IMR-90 (cell line): ENCODE results near the gene RBMS3. TPM values are rescaled to one million over a fixed set of nuclear protein-coding genes. Genes with fewer than 3 reads are reported as not detected.

ENCODE experiments used
- ATAC-seq: fragments of 200-7000 bp; cut with Tn5 transposase; 2 replicates; pipeline ENCODE4 v1.9.1; 2020; ENCODE audit warnings: low read depth, mild to moderate bottlenecking, moderate library complexity
- BruUV-seq: library from RNA; stranded (reverse); fragments of 400-500 nt; replicated peaks from 2 replicates; lab custom pipeline; 2021; lab: Mats Ljungman, UMichigan
- CTCF ChIA-PET: fragments of 300-600 bp; formaldehyde crosslinking; extraction: SDS; loops from one replicate; lab custom pipeline; 2021; ENCODE audit warnings: antibody characterized with exemption; lab: Yijun Ruan, JAX
- POLR2A ChIA-PET: fragments of 300-600 bp; sonication (Branson Sonifier 250); formaldehyde crosslinking; loops from one replicate; lab custom pipeline; 2022; ENCODE audit warnings: antibody characterized with exemption; ENCODE audit not compliant: unreplicated experiment; lab: Charles Lee
- DNase-seq: peaks from one replicate; pipeline ENCODE4 v3.0.0; 2013
- H2AFZ ChIP-seq: replicated peaks from 2 replicates; pipeline ENCODE3; 2013; ENCODE audit warnings: low read length, mild to moderate bottlenecking; ENCODE audit not compliant: poor library complexity
- H2AK5ac ChIP-seq: 2 replicates; pipeline ENCODE4 v1.6.1; 2013; ENCODE audit warnings: low read depth, low read length, inconsistent platforms
- H2AK9ac ChIP-seq: replicated peaks from 2 replicates; pipeline ENCODE3; 2013; ENCODE audit warnings: mild to moderate bottlenecking, low read depth, low read length, moderate library complexity; ENCODE audit not compliant: poor library complexity
- H2BK120ac ChIP-seq: 2 replicates; pipeline ENCODE4 v1.6.1; 2013; ENCODE audit warnings: low read depth, low read length, inconsistent platforms
- H2BK15ac ChIP-seq: 3 replicates; pipeline ENCODE4 v1.6.1; 2013; ENCODE audit warnings: low read depth, low read length, inconsistent platforms
- H2BK20ac ChIP-seq: 2 replicates; pipeline ENCODE4 v1.6.1; 2013; ENCODE audit warnings: low read depth, mild to moderate bottlenecking, inconsistent platforms, low read length, moderate library complexity
- H2BK5ac ChIP-seq: 2 replicates; pipeline ENCODE4 v1.6.1; 2013; ENCODE audit warnings: mild to moderate bottlenecking, low read depth, low read length, inconsistent platforms; ENCODE audit not compliant: poor library complexity, severe bottlenecking
- H3K14ac ChIP-seq: replicated peaks from 2 replicates; pipeline ENCODE4 v1.6.1; 2013; ENCODE audit warnings: low read depth, low read length, inconsistent platforms
- H3K18ac ChIP-seq: 2 replicates; pipeline ENCODE4 v1.6.1; 2013; ENCODE audit warnings: low read depth, low read length, control low read depth
- H3K23ac ChIP-seq: 2 replicates; pipeline ENCODE4 v1.6.1; 2013; ENCODE audit warnings: low read depth, low read length, inconsistent platforms
- H3K27ac ChIP-seq: 2 replicates; pipeline ENCODE4 v1.5.1; 2013; ENCODE audit warnings: mild to moderate bottlenecking, control low read depth, low read length; ENCODE audit not compliant: insufficient read depth
- H3K27me3 ChIP-seq: 2 replicates; pipeline ENCODE4 v1.6.1; 2013; ENCODE audit warnings: low read length; ENCODE audit not compliant: control insufficient read depth, insufficient read depth
- H3K36me3 ChIP-seq: 2 replicates; pipeline ENCODE4 v1.6.1; 2013; ENCODE audit warnings: low read length, mixed read lengths; ENCODE audit not compliant: control insufficient read depth, insufficient read depth
- H3K4ac ChIP-seq: 2 replicates; pipeline ENCODE4 v1.6.1; 2013; ENCODE audit warnings: low read depth, low read length, inconsistent platforms
- H3K4me1 ChIP-seq: 2 replicates; pipeline ENCODE4 v1.6.1; 2013; ENCODE audit warnings: low read length, mixed read lengths; ENCODE audit not compliant: control insufficient read depth, insufficient read depth
- H3K4me2 ChIP-seq: 2 replicates; pipeline ENCODE4 v1.6.1; 2013; ENCODE audit warnings: low read depth, mild to moderate bottlenecking, control low read depth, low read length, moderate library complexity
- H3K4me3 ChIP-seq: 2 replicates; pipeline ENCODE4 v1.5.1; 2013; ENCODE audit warnings: low read depth, mild to moderate bottlenecking, control low read depth, low read length, moderate library complexity; ENCODE audit not compliant: insufficient read depth
- H3K56ac ChIP-seq: 2 replicates; pipeline ENCODE4 v1.6.1; 2013; ENCODE audit warnings: low read length, inconsistent platforms; ENCODE audit not compliant: insufficient read depth; ENCODE audit errors: extremely low read depth
- H3K79me1 ChIP-seq, 2 experiments: 2 replicates each; pipeline ENCODE4 v1.6.1; 2013; ENCODE audit warnings: low read length in 2 of 2, inconsistent platforms in 1 of 2, low read depth in 1 of 2
- H3K9ac ChIP-seq: 2 replicates; pipeline ENCODE4 v1.6.1; 2013; ENCODE audit warnings: low read depth, low read length, control low read depth
- H3K9me1 ChIP-seq: 2 replicates; pipeline ENCODE4 v1.6.1; 2013; ENCODE audit warnings: low read length, inconsistent platforms; ENCODE audit not compliant: insufficient read depth
- H3K9me3 ChIP-seq: 2 replicates; pipeline ENCODE4 v1.6.1; 2013; ENCODE audit warnings: low read length; ENCODE audit not compliant: control insufficient read depth, insufficient read depth
- H4K20me1 ChIP-seq: 2 replicates; pipeline ENCODE4 v1.6.1; 2013; ENCODE audit warnings: low read length, inconsistent platforms; ENCODE audit not compliant: insufficient read depth
- H4K5ac ChIP-seq: 2 replicates; pipeline ENCODE4 v1.6.1; 2013; ENCODE audit warnings: mild to moderate bottlenecking, low read depth, low read length, control low read depth
- H4K8ac ChIP-seq, 2 experiments: 2 replicates each; pipeline ENCODE4 v1.6.1; 2013; ENCODE audit warnings: low read depth in 2 of 2, low read length in 2 of 2, control low read depth in 1 of 2, inconsistent platforms in 1 of 2
- H4K91ac ChIP-seq: 2 replicates; pipeline ENCODE4 v1.6.1; 2013; ENCODE audit warnings: low read depth, low read length, inconsistent platforms; ENCODE audit not compliant: insufficient read depth
- BHLHE40 ChIP-seq: fragments of 150-350 bp; IDR thresholded peaks from 2 replicates; pipeline ENCODE4 v1.6.1; 2016; ENCODE audit warnings: mild to moderate bottlenecking, low read depth, low read length
- CEBPB ChIP-seq: IDR thresholded peaks from 2 replicates; pipeline ENCODE4 v1.6.1; 2012; ENCODE audit warnings: low read depth, low read length, improper control_type of control experiment
- CHD1 ChIP-seq: IDR thresholded peaks from 2 replicates; pipeline ENCODE4 v1.6.1; 2012; ENCODE audit warnings: low read depth, low read length, improper control_type of control experiment
- ELK1 ChIP-seq: fragments of 150-350 bp; IDR thresholded peaks from 2 replicates; pipeline ENCODE4 v1.6.1; 2016; ENCODE audit warnings: low read depth, mild to moderate bottlenecking, low read length, moderate library complexity, borderline replicate concordance
- FOS ChIP-seq: fragments of 150-350 bp; IDR thresholded peaks from 2 replicates; pipeline ENCODE4 v1.6.1; 2016; ENCODE audit warnings: low read depth, low read length
- MAFK ChIP-seq: IDR thresholded peaks from 2 replicates; pipeline ENCODE4 v1.6.1; 2012; ENCODE audit warnings: low read depth, low read length, improper control_type of control experiment
- MAZ ChIP-seq: IDR thresholded peaks from 2 replicates; pipeline ENCODE4 v1.6.1; 2012; ENCODE audit warnings: low read depth, mild to moderate bottlenecking, low read length, improper control_type of control experiment, moderate library complexity, borderline replicate concordance
- NFE2L2 ChIP-seq: fragments of 150-350 bp; IDR thresholded peaks from 2 replicates; pipeline ENCODE4 v1.6.1; 2016; ENCODE audit warnings: low read depth, mild to moderate bottlenecking, low read length
- POLR2A ChIP-seq: IDR thresholded peaks from 2 replicates; pipeline ENCODE4 v1.6.1; 2012; ENCODE audit warnings: mild to moderate bottlenecking, low read depth, low read length
- RAD21 ChIP-seq: IDR thresholded peaks from 2 replicates; pipeline ENCODE4 v1.6.1; 2012; ENCODE audit warnings: low read length, improper control_type of control experiment
- RFX5 ChIP-seq: IDR thresholded peaks from 2 replicates; pipeline ENCODE4 v1.8.0; 2012; ENCODE audit warnings: low read depth, mild to moderate bottlenecking, low read length, moderate library complexity
- SMC3 ChIP-seq: fragments of 150-350 bp; IDR thresholded peaks from 2 replicates; pipeline ENCODE4 v1.6.1; 2016; ENCODE audit warnings: low read depth, mild to moderate bottlenecking, antibody characterized with exemption, low read length, moderate library complexity
- USF2 ChIP-seq: fragments of 150-350 bp; IDR thresholded peaks from 2 replicates; pipeline ENCODE4 v1.6.1; 2017; ENCODE audit warnings: mild to moderate bottlenecking, antibody characterized with exemption, low read length, low read depth
- WGBS, 2 experiments: methylation state at CpG; one replicate each; pipeline versions ENCODE4 v1.1.5 to v1.1.7; 2013; ENCODE audit warnings: missing lambda C conversion rate in 2 of 2; ENCODE audit not compliant: insufficient read length in 1 of 2; ENCODE audit errors: extremely low coverage in 2 of 2; 5-methylcytosine and 5-hydroxymethylcytosine counted together
- dilution Hi-C: fragments of 300-500 bp; cut with HindIII; formaldehyde crosslinking; loops from one replicate; pipeline ENCODE4 v1.14.3; 2018; ENCODE audit warnings: low sequenced_read_pairs; ENCODE audit not compliant: unreplicated experiment
- in situ Hi-C: fragments of 300-500 bp; cut with MboI; formaldehyde crosslinking; loops from 3 replicates; pipeline ENCODE4 v1.14.3; 2019; ENCODE audit warnings: low sequenced_read_pairs, inconsistent platforms, mixed read lengths
- intact Hi-C: fragments of 100-400 bp; cut with micrococcal nuclease; formaldehyde crosslinking; loops from 2 replicates; pipeline ENCODE4 v1.10.0; 2022
- polyA plus RNA-seq, 3 experiments: library from polyadenylated mRNA; depleted of rRNA; stranded (reverse); fragments of >200 nt; gene quantifications; 2 replicates each; pipeline ENCODE4 v1.2.3, GENCODE V29; 2012; ENCODE audit warnings: low replicate concordance in 1 of 3
- total RNA-seq: library from RNA; depleted of rRNA; stranded (reverse); fragments of >200 nt; gene quantifications from 2 replicates; pipeline ENCODE4 v1.2.3, GENCODE V29; 2012

The RBMS3 gene
- total and polyA plus RNA-seq, 2 of the 4 experiments (the other 2 are of a cell fraction): 15.2 to 127 TPM

GRCh38 chr3:29802057-29802456 lies 521.2 kb downstream of the RBMS3 start:
- no peak overlapping the region for H4K91ac ChIP-seq
- no peak overlapping the region for H2BK120ac ChIP-seq
- H3K79me1 ChIP-seq: no peaks in the 10 kb centered on the region; a peak in 1 of 4 replicates
- WGBS, 2 experiments: no CpG with 5 or more reads among the region's 4 CpGs
- in situ Hi-C loops (no loop called here), dilution Hi-C loops (no loop called here), intact Hi-C loops (no loop called here)
- H3K9ac ChIP-seq: no peak overlapping the region
- H3K9me1 ChIP-seq: no peaks in the 10 kb centered on the region
- DNase-seq: no peak
- CTCF ChIA-PET: no interaction called here
- H2BK15ac ChIP-seq: no peak overlapping the region
- no peaks in the 10 kb centered on the region for H3K27me3 ChIP-seq
- no peak overlapping the region for H3K4ac ChIP-seq
- no peak overlapping the region for H2AK9ac ChIP-seq
- no peak overlapping the region for H3K56ac ChIP-seq
- H2BK20ac ChIP-seq: no peak overlapping the region
- no peaks in the 10 kb centered on the region for H3K9me3 ChIP-seq
- H2BK5ac ChIP-seq: no peak overlapping the region
- no TSS peak for BruUV-seq
- no peak overlapping the region for H3K14ac ChIP-seq
- no peak overlapping the region for H3K23ac ChIP-seq
- no peaks in the 10 kb centered on the region for H4K20me1 ChIP-seq
- POLR2A ChIA-PET: no interaction called here
- TF ChIP-seq MAFK (no peak), RAD21 (no peak), SMC3 (no peak), BHLHE40 (no peak), POLR2A (no peak), ELK1 (no peak), CHD1 (no peak), MAZ (no peak), NFE2L2 (no peak), FOS (no peak), USF2 (no peak), CEBPB (no peak), RFX5 (no peak)
- H3K36me3 ChIP-seq: no peaks in the 10 kb centered on the region
- H3K4me1 ChIP-seq: no peaks in the 10 kb centered on the region
- H4K5ac ChIP-seq: no peak overlapping the region
- no peak overlapping the region for H2AFZ ChIP-seq
- no peak overlapping the region for H3K4me3 ChIP-seq
- no peak overlapping the region for H3K18ac ChIP-seq
- no peak overlapping the region for H4K8ac ChIP-seq
- H2AK5ac ChIP-seq: no peak overlapping the region
- no peak overlapping the region for H3K27ac ChIP-seq
- no peak for ATAC-seq
- no peak overlapping the region for H3K4me2 ChIP-seq
